Psoas muscle (tissue), 8 donors: ENCODE measurements around the gene MAML3. TPM values are rescaled to one million over a fixed set of nuclear protein-coding genes. Genes with fewer than 3 reads are reported as not detected.
"Not testable (repeated sequence)": the region's sequence is repeated elsewhere in the genome, so short reads cannot be mapped to it uniquely, and the experiment has no call there.

Experiments
- ATAC-seq, 4 donors: fragments of 200-7000 bp; cut with Tn5 transposase; one replicate each; pipeline ENCODE4 v1.9.1; 2020; ENCODE audit warnings: moderate library complexity in 3 of 4, mild to moderate bottlenecking in 2 of 4
- DNase-seq, 2 donors: peaks; one replicate each; pipeline ENCODE4 v3.0.0-alpha.2; 2020
- H3K27ac ChIP-seq: fragments of 200-600 bp; one replicate; pipeline ENCODE4 v1.8.0; 2022
- H3K27me3 ChIP-seq, 3 donors: fragments of 200-600 bp in 1 of 3; one replicate each; pipeline versions ENCODE4 v1.6.1 to v1.8.0; 2013 to 2022; ENCODE audit warnings: low read length in 2 of 3, mild to moderate bottlenecking in 2 of 3, moderate library complexity in 1 of 3; ENCODE audit not compliant: insufficient read depth in 3 of 3
- H3K36me3 ChIP-seq, 2 donors: fragments of 200-600 bp in 1 of 2; one replicate each; pipeline versions ENCODE4 v1.6.1 to v1.8.0; 2013 to 2022; ENCODE audit warnings: low read depth in 1 of 2, mild to moderate bottlenecking in 1 of 2, moderate library complexity in 1 of 2; ENCODE audit not compliant: insufficient read depth in 1 of 2
- H3K4me1 ChIP-seq: fragments of 200-600 bp; one replicate; pipeline ENCODE4 v1.8.0; 2022
- H3K4me3 ChIP-seq: fragments of 200-600 bp; one replicate; pipeline ENCODE4 v1.8.0; 2022; ENCODE audit warnings: mild to moderate bottlenecking
- H3K9me3 ChIP-seq: fragments of 200-600 bp; one replicate; pipeline ENCODE4 v1.8.0; 2022
- WGBS, 3 donors: extraction: QIAGEN DNeasy Blood & Tissue Kit; methylation state at CpG; one replicate each; pipeline versions ENCODE4 v1.1.6 to v1.1.7; 2013; 5-methylcytosine and 5-hydroxymethylcytosine counted together
- intact Hi-C, 2 donors: fragments of 100-400 bp; cut with DNase I; formaldehyde crosslinking; loops; one replicate each; pipeline versions ENCODE4 v1.11.0 to v1.14.2; 2022
- polyA plus RNA-seq, 3 donors: library from polyadenylated mRNA; stranded (reverse); fragments of 200-250 nt; gene quantifications; one replicate each; pipeline ENCODE4 v1.2.3, GENCODE V29; 2013
- total RNA-seq, 4 donors: library from RNA; stranded (reverse); fragmentation: NEBNext Ultra II Directional in 2 of 4; extraction: Animal tissue kit (Norgen Biotek cat#: 25700) in 2 of 4; gene quantifications; one replicate each; pipeline versions ENCODE4 v1.2.1 to v1.2.4, GENCODE V29; 2021 to 2023
- TF ChIP-seq, protein P1 (sequence below): fragments of 200-600 bp; IDR thresholded peaks from one replicate; pipeline ENCODE4 v1.8.0; 2022; ENCODE audit warnings: antibody characterized with exemption
- donor health status: healthy with polysubstance abuse.
- donor health status: DM: no; HTN: no; CAD: no; lungs with moderate emphysema.
- donor health status: Bipolar disorder and iron deficiency.
- donor health status: healthy.
- donor health status: DM: yes; HTN: yes; CAD: no.
- donor health status: DM: no; HTN: no; CAD: no.
- donor health status: DM: no; HTN: no; CAD: no.
- donor health status: DM: yes; HTN: yes; CAD: no.

MAML3 gene
- total and polyA plus RNA-seq, 7 donors, result 0.43 to 2.7 (median 0.74) TPM

- H3K27ac ChIP-seq, H3K9me3 ChIP-seq, DNase-seq, H3K27me3 ChIP-seq, H3K4me1 ChIP-seq, H3K4me3 ChIP-seq, intact Hi-C loops, ATAC-seq: not testable (repeated sequence)
- H3K36me3 ChIP-seq, result peaks cover 0 to 40% of the 10 kb centered on the region in 2 donors
- WGBS, 3 donors, result 95 to 98% (median 97%) methylated on average over 14 to 17 of the region's 25 CpGs
- TF ChIP-seq, protein P1, sequence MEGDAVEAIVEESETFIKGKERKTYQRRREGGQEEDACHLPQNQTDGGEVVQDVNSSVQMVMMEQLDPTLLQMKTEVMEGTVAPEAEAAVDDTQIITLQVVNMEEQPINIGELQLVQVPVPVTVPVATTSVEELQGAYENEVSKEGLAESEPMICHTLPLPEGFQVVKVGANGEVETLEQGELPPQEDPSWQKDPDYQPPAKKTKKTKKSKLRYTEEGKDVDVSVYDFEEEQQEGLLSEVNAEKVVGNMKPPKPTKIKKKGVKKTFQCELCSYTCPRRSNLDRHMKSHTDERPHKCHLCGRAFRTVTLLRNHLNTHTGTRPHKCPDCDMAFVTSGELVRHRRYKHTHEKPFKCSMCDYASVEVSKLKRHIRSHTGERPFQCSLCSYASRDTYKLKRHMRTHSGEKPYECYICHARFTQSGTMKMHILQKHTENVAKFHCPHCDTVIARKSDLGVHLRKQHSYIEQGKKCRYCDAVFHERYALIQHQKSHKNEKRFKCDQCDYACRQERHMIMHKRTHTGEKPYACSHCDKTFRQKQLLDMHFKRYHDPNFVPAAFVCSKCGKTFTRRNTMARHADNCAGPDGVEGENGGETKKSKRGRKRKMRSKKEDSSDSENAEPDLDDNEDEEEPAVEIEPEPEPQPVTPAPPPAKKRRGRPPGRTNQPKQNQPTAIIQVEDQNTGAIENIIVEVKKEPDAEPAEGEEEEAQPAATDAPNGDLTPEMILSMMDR, result peak; percentile 8
Measured at GRCh38 chr4:139698167-139698925, 455.6 kb downstream of the MAML3 start.

DNA sequence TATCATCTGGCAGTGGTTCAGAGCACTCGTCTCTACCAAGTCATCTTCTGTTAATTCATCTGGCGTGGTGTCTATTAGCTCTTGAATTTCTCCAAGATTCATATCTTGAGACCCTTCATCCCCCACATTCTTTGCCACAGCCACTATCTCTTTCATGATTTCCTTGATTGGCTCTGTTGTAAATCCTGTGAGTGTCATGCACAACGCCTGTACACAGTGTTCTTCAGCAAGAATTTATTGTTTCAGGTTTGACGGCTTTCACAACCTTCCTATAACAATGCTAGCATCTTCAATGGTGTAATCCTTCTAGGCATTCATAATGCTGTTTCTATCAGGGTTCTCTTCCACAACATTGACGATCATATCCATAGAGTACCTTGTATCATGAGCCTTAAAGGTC lies 457.5 kb downstream of the MAML3 start:
- no peak for ATAC-seq
- TF ChIP-seq, protein P1, result no peak
- intact Hi-C loops, result no loop called here
- no peaks in the 10 kb centered on the region for H3K9me3 ChIP-seq
- no peak overlapping the region for H3K27ac ChIP-seq
- peaks cover 0 to 37% of the 10 kb centered on the region in 2 donors for H3K36me3 ChIP-seq
- 73 to 94% (median 86%) methylated on average over 5 of the region's 5 CpGs for WGBS, 3 donors
- no peak for DNase-seq
- H3K4me3 ChIP-seq, result no peak overlapping the region
- H3K27me3 ChIP-seq, result no peaks in the 10 kb centered on the region
- H3K4me1 ChIP-seq, result peaks cover 13% of the 10 kb centered on the region

DNA sequence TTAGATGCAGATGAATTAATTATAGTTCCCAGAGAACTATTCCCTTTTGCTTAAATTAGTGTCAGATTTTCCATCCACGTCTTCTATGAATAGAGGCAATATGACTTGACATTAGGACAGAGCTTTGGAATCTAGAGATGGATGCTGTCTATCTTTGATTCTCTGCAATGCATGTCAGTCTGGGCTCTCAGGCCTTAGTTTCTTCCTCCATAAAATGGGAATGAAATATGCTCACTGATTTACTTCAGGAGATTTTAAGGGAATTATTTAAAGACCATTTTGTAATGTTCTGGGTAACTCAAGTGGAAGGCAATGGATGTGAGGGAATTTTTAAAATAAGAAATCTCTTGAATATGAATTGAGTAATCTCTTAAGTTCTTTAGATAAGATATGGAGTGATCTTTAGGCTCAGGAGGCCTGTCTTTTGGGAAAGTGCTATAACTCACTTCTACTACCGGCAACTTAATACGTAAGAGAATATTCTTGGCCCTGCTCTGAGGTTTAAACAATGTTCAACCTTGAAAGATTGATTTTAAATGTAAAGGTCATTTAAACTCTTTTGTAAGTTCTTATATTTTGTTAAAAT lies 459.4 kb downstream of the MAML3 start:
- 45 to 66% (median 46%) methylated on average over 3 of the region's 3 CpGs for WGBS, 3 donors
- TF ChIP-seq, protein P1, result no peak
- intact Hi-C loops, result no loop called here
- Histone ChIP-seq H3K27ac (no peak overlapping the region), H3K27me3 (no peaks in the 10 kb centered on the region), H3K4me3 (no peak overlapping the region), H3K4me1 (peaks cover 13% of the 10 kb centered on the region), H3K9me3 (no peaks in the 10 kb centered on the region), H3K36me3 (peaks cover 0 to 29% of the 10 kb centered on the region in 2 donors)
- DNase-seq (no peak), ATAC-seq (no peak)

DNA sequence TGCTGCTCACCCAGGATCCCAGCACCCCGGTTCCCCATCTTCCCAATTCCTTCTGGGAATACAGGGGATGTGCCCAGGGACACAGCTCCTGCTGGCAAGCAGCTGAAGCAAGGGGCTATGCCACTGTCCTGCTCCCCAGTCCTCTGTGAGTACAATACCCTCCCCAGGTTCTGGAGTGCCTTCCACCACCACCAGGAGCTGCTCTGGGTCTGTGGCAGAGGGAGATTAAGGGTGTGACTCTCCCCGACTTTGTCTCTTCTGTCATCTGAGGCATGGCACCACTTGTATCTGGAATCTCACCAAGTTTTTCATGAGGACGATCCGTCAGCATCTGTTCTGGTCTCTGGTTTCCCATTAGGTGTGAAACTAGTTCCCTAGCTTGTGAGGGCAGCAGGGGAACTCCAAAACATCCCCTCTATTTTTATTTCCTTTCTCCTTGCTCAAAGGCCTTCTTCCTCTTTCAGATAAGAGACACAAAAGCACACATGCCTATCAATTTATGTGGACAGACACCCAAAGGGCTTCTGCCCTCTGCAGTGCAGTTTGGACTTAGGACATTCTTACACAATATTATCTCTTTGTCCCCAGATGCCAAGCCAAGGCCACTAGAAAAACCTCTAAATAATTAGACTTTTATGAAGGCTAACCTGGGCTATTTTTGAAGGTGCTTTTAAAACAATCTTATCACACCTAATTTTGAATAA lies 461.5 kb downstream of the MAML3 start:
- intact Hi-C loops, result no loop called here
- H3K27me3 ChIP-seq, result no peaks in the 10 kb centered on the region
- peaks cover 0 to 17% of the 10 kb centered on the region in 2 donors for H3K36me3 ChIP-seq
- ATAC-seq, result peak; percentile 88 to 96 (median 94)
- H3K4me3 ChIP-seq, result no peak overlapping the region
- peak overlapping the region; percentile 56 for H3K27ac ChIP-seq
- peaks cover 16% of the 10 kb centered on the region for H3K4me1 ChIP-seq
- peak in 1 of 2 donors; percentile 60 for DNase-seq
- TF ChIP-seq, protein P1, result peak; percentile 47
- 17 to 29% (median 20%) methylated on average over 4 of the region's 4 CpGs for WGBS, 3 donors
- H3K9me3 ChIP-seq, result no peaks in the 10 kb centered on the region
